Measurements from ENCODE around the gene TSACC.

TSACC gene

DNA sequence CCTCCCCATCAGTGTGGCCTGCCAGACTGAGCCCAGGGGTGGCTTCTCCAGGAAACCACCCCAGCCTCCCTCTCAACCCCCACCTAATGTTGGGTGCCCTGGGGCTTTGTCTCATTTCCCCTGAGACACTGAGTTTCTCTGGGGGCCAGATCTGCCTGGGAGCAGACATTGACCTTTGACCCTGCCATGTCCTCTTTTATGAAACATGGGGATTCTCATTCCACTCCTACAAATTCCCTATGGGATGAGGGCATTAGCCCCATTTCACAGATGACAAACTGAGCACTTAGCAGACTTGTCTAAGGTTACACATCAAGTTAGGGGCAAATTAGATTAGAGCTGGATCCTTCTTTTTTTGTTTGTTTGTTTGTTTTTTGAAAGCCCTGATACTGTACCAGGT is 54.8 kb downstream of the TSACC start:
- DNase-seq (ENCODE audit: low read depth in 2 of 2), result no peak
- TF ChIP-seq, protein P1, sequence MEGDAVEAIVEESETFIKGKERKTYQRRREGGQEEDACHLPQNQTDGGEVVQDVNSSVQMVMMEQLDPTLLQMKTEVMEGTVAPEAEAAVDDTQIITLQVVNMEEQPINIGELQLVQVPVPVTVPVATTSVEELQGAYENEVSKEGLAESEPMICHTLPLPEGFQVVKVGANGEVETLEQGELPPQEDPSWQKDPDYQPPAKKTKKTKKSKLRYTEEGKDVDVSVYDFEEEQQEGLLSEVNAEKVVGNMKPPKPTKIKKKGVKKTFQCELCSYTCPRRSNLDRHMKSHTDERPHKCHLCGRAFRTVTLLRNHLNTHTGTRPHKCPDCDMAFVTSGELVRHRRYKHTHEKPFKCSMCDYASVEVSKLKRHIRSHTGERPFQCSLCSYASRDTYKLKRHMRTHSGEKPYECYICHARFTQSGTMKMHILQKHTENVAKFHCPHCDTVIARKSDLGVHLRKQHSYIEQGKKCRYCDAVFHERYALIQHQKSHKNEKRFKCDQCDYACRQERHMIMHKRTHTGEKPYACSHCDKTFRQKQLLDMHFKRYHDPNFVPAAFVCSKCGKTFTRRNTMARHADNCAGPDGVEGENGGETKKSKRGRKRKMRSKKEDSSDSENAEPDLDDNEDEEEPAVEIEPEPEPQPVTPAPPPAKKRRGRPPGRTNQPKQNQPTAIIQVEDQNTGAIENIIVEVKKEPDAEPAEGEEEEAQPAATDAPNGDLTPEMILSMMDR (IDR thresholded peaks at IDR 0.05; ENCODE audit: low read depth, low read length), result no peak
- H3K4me3 ChIP-seq (replicated peaks in 1 of 2; ENCODE audit: low read depth in 2 of 2, low read length in 2 of 2), result no peak overlapping the region

DNA sequence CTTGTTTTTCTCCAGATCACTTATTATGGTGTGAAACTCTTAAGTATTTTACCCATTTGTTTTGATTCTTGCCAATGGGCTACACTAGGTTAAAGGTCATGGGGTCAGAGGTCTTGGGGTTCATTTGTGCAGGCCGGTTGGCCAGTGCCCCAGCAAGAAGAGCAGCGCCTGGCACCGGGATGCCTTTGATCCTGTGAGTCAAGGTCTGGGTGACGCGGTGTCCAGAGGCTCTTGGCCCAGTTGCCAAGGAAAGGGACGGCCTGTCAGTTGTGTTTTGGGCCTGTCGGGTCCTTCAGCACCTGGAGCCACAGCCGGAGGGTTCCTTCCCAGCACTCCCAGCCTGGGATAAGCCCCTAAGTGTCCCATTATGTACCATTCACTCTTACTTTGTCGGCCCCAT is 55.8 kb downstream of the TSACC start:
- no peak overlapping the region for H3K4me3 ChIP-seq (replicated peaks in 1 of 2; ENCODE audit: low read depth in 2 of 2, low read length in 2 of 2)
- TF ChIP-seq, protein P1 (IDR thresholded peaks at IDR 0.05; ENCODE audit: low read depth, low read length), result no peak
- DNase-seq (ENCODE audit: low read depth in 2 of 2), result no peak

DNA sequence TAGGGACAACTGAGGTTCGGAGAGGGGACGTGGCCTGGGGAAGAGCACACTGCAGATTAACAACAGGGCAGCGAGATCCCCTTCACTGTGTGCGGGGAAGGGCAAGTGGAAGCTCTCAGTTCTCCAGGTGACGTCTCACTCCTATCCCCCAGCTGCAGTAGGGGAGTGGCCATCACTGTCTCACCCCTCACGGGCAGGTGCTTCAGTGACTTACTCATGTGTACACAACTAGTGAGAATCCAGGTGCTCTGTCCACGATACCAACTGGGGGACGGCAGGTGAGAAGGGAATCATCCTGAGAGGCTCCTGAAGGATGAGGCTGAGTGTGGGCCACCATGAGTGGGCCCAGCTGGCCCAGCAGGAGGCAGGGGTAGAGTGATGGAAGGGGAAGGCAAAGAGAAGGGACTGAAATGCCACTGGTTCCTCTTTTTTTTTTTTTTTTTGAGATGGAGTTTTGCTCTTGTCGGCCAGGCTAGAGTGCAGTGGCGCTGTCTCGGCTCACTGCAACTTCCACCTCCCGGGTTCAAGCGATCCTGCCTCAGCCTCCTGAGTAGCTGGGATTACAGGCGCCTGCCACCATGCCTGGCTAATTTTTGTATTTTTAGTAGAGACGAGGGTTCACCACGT is 56.6 kb downstream of the TSACC start:
- H3K4me3 ChIP-seq (replicated peaks in 1 of 2; ENCODE audit: low read depth in 2 of 2, low read length in 2 of 2), result no peak overlapping the region
- TF ChIP-seq, protein P1 (IDR thresholded peaks at IDR 0.05; ENCODE audit: low read depth, low read length), result no peak
- no peak for DNase-seq (ENCODE audit: low read depth in 2 of 2)

Measured in cardiac fibroblast (primary cell).